ENCODE data around the gene PPME1.
"Not testable (repeated sequence)": the region's sequence is repeated elsewhere in the genome, so short reads cannot be mapped to it uniquely, and the experiment has no call there.

PPME1 gene, protein sequence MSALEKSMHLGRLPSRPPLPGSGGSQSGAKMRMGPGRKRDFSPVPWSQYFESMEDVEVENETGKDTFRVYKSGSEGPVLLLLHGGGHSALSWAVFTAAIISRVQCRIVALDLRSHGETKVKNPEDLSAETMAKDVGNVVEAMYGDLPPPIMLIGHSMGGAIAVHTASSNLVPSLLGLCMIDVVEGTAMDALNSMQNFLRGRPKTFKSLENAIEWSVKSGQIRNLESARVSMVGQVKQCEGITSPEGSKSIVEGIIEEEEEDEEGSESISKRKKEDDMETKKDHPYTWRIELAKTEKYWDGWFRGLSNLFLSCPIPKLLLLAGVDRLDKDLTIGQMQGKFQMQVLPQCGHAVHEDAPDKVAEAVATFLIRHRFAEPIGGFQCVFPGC

DNA sequence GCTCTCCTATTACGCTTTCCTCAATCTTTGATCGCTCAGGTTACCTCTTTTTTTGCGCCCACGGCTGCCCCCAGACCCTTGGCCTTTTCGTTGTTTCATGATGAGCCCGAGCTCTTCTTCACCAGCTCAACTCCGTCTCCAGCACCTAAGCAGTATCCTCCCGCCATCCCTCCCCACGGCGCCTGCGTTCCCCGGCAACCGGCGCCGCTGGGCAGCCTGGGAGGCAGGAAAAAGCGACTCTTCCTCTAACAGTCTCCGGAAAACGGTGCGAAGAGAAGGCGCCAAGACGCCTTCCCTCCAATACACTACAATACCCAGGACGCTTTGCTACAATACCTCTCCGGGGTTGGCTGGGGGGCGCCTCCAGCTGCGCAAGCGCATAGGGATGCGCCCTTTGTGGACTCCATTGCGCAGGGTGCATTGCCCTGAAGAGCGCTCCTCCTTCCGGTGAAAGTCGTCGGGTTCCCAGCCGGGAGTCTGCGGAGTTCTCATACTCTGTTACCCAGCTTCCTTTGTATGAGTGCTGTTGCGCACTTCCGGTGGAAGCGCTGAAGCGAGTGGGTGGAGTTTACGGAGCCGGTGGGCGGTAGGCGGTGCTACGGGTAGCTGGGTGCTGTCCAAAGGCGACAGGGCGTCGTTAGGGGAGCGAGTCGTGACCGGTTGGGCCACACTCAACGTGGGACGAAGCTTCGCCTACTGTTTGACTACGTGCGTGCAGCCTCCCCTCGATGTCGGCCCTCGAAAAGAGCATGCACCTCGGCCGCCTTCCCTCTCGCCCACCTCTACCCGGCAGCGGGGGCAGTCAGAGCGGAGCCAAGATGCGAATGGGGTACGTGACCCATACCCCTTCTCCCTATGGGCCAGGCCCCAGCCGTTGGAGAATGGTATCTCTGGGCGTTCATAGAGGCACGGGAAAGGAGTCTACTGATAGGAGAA lies at the start of gene PPME1, which contains the start of gene C2CD3:
PPME1 (plus strand) TSS at position 596 of the 936 bp plus-strand sequence; CDS start at position 729, 133 bp downstream.
C2CD3 (minus strand) TSS at position 309 of the 936 bp plus-strand sequence; CDS start at position 99, 210 bp downstream.
- peak; percentile 98 for DNase-seq

GRCh38 chr11:74121804-74122203 lies 49.3 kb upstream of the PPME1 start:
- DNase-seq, result no peak

DNA sequence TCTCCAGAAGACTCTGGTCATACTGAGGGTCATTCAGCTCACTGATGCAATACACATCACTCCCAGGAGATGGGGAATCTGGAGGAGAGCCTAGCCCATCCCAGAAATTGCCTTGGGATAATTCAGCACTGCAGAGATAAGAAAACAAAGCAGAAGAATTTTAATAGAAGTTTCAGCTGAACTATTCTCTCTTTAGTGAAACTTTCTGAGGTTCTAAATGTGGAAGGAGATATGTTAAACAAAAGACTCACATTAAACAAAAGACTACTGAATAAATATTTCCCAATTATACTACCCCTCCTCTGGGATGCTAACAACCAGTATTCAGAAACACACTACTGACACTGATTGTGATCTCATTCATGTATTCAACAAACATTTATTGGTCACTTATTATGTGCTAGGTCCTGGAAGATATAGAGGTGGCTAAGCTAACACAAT lies 48.1 kb upstream of the PPME1 start:
- no peak for DNase-seq

DNA sequence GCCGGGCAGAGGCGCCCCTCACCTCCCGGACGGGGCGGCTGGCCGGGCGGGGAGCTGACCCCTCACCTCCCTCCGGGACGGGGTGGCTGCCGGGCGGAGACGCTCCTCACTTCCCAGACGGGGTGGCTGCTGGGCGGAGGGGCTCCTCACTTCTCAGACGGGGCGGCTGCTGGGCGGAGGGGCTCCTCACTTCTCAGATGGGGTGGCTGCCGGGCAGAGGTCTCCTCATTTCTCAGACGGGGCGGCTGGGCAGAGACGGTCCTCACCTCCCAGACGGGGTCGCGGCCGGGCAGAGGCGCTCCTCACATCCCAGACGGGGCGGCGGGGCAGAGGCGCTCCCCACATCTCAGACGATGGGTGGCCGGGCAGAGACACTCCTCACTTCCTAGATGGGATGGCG lies 42.0 kb upstream of the PPME1 start:
- not testable (repeated sequence) for DNase-seq

DNA sequence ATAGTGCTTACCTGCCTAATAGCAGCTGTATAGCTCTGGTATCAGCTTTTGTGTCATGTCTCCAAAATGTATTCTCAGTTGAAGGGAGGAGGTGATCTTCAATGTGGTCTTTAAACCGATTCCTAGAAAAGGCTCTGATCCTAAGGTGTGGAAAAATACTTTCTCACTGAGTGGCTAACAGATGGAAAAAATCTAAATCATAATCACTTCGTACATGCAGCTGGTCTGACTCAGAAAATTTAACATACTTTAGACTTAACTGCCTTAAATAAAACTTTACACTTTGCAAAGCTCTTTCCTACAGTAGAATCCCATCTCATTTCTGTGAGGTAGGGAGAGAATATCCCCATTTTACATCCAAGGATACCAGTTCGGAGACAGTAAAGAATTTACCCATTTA lies 38.3 kb upstream of the PPME1 start:
- DNase-seq, result no peak

GRCh38 chr11:74133436-74133835 lies 37.7 kb upstream of the PPME1 start:
- DNase-seq, result no peak

DNA sequence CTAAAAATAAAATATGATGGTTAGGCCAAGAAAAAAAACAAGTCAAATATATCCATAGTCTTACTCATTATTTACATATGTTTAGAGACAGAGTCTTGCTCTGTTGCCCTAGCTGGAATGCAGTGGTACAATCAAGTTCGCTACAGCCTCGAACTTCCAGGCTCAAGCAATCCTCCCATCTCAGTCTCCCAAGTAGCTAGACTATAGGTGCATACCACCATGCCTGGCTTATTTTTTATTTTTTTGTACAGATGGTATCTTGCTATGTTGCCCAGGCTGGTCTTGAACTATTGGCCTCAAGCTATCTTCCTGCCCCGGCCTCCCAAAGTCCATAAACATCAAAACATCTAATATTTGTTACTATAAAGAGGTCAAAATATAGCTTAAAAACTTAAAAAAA lies 36.4 kb upstream of the PPME1 start:
- DNase-seq, result no peak

GRCh38 chr11:74135127-74135840 lies 35.8 kb upstream of the PPME1 start:
- no peak for DNase-seq

DNA sequence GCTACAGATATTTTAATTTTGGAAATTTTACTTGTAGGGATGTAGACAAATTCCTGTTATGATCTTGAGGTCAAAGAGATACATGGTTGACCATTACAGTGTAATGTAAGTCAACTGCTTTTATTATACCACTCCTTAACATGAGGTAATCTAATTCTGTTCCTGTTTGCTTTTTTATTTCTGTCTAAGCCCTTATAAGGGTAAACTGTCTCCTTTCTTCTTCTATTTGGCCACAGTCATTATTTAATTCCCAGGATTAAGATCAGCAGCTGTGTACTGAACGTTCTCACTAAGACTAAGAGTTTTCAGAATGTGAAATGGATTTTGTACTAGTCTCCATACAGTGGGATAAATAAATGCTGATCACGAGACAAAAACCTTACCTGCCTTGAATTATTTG lies 33.1 kb upstream of the PPME1 start:
- no peak for DNase-seq

DNA sequence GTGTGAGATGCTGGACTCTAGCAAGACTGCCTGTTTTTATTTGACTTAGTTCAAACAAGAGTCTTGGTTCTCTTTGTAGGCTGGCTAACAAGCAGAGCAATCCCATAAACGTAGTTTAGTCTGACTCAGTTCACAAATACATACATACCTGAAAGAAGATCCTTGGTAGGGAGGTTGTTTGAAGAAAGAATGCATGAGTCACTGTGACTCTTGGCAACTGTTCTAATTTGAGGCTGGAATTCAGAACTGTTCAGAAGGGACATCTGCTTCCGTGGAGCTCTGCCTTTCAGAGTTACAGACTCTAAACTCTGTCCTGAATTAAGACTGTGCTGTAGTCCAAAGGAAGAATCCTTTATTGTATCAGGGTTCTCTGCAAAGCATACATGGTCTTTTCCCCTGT lies 32.5 kb upstream of the PPME1 start:
- no peak for DNase-seq

DNA sequence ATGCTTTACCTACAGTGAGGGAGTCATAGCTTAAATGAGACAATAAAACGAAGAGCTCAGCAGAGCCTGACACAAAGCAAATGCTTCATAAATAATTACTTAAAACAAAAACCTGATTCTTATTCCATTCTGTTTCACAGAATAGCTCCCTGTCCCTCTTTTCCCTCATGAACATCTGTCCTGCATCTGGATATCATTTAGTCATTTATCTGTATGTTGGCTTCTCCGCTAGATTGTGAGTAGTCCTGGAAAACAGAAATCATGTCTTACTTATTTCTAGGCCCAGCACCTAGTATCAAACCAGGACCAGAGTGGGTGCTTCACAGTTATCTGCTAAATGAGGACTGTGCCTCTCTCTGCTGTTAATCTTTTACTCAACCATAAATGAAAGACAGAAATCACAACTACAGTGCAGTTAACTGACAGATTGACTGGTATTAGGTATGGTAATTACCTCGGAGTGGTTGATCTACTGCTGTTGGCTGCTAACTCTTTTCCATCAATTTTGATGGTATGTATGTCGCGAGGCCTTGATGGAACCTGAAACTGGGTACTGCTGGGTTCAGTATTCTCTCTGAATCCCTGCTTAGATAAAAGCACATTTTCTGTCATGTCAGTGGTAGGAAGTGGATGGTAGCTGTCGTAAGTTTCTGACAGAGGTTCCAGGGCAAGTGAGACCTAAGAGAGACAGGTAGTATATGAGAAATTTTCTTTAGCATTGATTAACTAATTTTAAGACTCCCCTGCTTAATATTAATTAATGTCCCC lies 31.8 kb upstream of the PPME1 start:
- DNase-seq, result no peak

DNA sequence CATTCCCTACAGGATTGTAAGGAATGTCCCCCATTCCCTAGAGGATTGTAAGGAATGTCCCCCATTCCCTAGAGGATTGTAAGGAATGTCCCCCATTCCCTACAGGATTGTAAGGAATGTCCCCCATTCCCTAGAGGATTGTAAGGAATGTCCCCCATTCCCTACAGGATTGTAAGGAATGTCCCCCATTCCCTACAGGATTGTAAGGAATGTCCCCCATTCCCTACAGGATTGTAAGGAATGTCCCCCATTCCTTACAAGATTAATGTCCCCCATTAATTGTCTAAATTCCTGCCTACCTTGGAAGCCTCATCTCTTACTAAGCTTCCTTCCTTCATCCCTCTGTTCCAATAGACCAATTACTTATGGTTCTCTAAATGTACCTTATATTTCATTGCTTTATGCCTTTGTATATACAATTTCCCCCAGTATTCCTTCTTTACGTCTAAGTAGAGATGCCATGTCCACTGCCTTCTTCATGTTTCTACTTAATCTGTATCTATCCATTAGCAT lies 31.1 kb upstream of the PPME1 start:
- not testable (repeated sequence) for DNase-seq

- DNase-seq, result no peak
These were observed 29.8 kb upstream of the PPME1 start for GRCh38 chr11:74141241-74141695.

- DNase-seq, result no peak
These were observed 29.2 kb upstream of the PPME1 start for GRCh38 chr11:74141908-74142307.

DNA sequence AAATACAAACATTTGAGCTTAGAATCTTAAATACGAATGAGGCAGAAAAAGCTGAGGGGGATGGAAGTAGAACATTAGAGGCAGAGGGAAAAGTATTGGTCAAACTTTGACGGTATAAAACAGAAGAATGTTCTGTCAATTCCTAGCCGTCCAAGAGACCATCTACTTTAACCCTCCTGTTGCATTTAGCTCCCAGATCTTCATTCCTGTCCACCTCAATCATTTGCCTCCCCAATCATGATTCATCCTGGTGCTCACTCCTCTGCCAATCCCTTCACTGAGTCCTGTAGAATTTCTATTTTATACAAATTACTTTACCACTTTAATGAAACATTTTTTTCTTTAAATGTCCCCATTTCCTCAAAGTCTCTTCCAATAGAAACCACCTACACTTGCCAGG lies 28.5 kb upstream of the PPME1 start:
- no peak for DNase-seq

DNA sequence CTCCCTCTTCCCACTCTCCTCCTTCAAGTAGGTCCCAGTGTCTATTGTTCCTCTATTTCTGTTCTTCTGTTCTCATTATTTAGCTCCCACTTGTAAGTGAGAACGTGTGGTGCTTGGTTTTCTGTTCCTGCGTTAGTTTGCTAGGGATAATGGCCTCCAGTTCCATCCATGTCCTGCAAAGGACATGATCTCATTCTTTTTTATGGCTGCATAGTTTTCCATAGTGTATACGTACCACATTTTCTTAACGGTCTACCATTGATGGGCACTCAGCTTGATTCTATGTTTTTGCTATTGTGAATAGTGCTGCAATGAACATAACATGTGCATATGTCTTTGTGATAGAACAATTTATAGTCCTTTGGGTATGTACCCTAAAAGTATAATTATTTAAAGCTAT lies 26.5 kb upstream of the PPME1 start:
- DNase-seq, result no peak

DNA sequence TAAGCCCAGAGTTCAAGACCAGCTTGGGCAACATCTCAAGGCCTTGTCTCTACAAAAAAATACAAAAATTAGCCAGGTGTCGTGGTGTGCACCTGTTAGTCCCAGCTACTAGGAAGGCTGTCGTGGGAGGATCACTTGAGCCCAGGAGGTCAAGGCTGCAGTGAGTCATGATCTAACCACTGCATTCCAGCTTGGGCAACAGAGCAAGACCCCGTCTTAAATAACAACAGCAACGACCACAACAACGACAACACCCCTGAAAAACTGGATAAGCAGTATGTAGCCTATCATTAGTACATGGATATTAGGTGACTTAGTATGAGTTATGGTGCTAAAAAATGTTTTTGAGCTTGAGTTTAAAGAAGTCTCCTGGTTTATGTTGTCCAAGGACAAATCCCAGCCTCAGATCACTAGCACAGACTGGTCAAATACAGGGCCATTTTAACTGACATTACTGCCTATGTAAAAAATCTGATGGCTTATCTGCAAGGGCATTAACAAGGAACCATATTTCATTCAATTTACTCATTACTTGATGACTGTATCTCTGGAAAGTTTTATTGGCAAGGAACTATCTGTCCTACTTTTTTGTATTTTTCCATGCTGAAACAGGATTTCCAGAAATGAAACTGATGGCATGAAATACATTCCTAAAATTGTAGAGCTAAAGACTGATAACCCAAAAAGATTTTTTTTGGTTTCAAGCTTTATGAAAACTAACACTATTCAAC lies 23.7 kb upstream of the PPME1 start:
- no peak for DNase-seq

DNA sequence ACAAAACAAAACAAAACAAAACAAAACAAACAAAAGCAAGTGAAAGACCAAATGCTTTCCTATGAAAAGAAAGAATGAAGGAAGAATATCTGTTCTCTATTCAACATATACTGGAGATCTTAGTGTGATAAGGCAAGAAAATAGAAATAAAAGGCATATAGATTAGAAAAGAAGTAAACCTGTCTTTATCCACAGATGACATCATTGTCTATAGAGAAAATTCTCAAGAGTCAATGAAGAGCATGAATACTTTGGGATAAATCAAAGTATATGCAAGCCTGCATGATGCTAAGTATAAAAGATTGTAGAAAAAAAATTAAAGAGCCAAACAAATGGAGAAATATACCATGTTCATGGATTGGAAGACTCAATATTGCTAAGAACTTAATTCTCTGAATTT lies 17.9 kb upstream of the PPME1 start:
- no peak for DNase-seq

GRCh38 chr11:74154620-74155281 lies 16.3 kb upstream of the PPME1 start:
- DNase-seq, result no peak

- no peak for DNase-seq
These were observed 13.9 kb upstream of the PPME1 start for GRCh38 chr11:74157169-74157568.

DNA sequence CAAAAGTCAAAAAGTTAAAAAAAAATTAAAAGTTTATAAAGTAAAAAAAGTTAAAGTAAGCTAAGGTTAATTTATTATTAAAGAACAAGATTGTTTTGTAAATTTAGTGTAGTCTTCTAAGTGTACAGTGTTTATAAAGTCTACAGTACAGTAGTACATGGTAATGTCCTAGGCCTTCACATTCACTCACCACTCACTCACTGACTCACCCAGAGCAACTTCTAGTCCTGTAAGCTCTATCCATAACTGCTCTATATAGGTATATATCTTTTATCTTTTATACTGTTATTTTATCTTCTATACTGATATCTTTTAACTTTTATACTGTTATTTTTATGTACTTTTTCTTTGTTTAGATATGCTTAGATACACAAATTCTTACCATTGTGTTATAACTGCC lies 11.4 kb upstream of the PPME1 start:
- no peak for DNase-seq
